B cell (primary cell): ENCODE data around the gene POMT2. TPM values are rescaled to one million over a fixed set of nuclear protein-coding genes. Genes with fewer than 3 reads are reported as not detected.

Source experiments
- ATAC-seq: fragments of 200-7000 bp; cut with Tn5 transposase; one replicate; pipeline ENCODE4 v1.10.0; 2021; ENCODE audit warnings: low read depth, mild to moderate bottlenecking, moderate number of reproducible peaks, moderate library complexity
- CTCF ChIA-PET: fragments of 350-600 bp; sonication (Branson Sonifier 250); formaldehyde crosslinking; loops from one replicate; lab custom pipeline; 2021; ENCODE audit warnings: antibody characterized with exemption, inconsistent platforms; lab: Charles Lee
- POLR2A ChIA-PET: fragments of 350-600 bp; sonication (Branson Sonifier 250); formaldehyde crosslinking; loops from one replicate; lab custom pipeline; 2021; ENCODE audit warnings: antibody characterized with exemption; lab: Charles Lee
- DNase-seq: peaks from one replicate; pipeline ENCODE4 v3.0.0; 2013
- H2AFZ ChIP-seq: 2 replicates; pipeline ENCODE4 v1.6.1; 2012; ENCODE audit warnings: mild to moderate bottlenecking, low read depth, low read length; ENCODE audit not compliant: insufficient read depth, poor library complexity, severe bottlenecking
- H3K27ac ChIP-seq, 2 donors: 1 replicate in 1 of 2; 2 replicates in 1 of 2; pipeline ENCODE4 v1.5.1; 2012 to 2013; ENCODE audit warnings: low read length in 2 of 2, mild to moderate bottlenecking in 2 of 2, moderate library complexity in 1 of 2
- H3K27me3 ChIP-seq, 4 experiments: fragments of 200-600 bp in 1 of 4; sonication (generic) in 1 of 4; replicated peaks in 1 of 4; 1 replicate in 2 of 4; 2 replicates in 2 of 4; pipeline versions ENCODE4 v1.6.1 to v1.7.0; 2013 to 2016; ENCODE audit warnings: low read length in 3 of 4, mild to moderate bottlenecking in 2 of 4, mixed read lengths in 1 of 4, moderate library complexity in 1 of 4; ENCODE audit not compliant: insufficient read depth in 4 of 4, control insufficient read depth in 3 of 4; ENCODE audit errors: control extremely low read depth in 1 of 4
- H3K36me3 ChIP-seq, 2 experiments: replicated peaks in 1 of 2; 1 replicate in 1 of 2; 2 replicates in 1 of 2; pipeline versions ENCODE4 v1.6.1 to v1.7.1; 2013; ENCODE audit warnings: low read length in 1 of 2; ENCODE audit not compliant: insufficient read depth in 2 of 2, control insufficient read depth in 1 of 2; ENCODE audit errors: control extremely low read depth in 1 of 2, extremely low read depth in 1 of 2
- H3K4me1 ChIP-seq, 2 donors: fragments of 200-600 bp in 1 of 2; sonication (generic) in 1 of 2; 1 replicate in 1 of 2; 2 replicates in 1 of 2; pipeline versions ENCODE4 v1.5.1 to v1.6.1; 2013 to 2017; ENCODE audit warnings: low read length in 2 of 2; ENCODE audit not compliant: control insufficient read depth in 2 of 2, insufficient read depth in 2 of 2
- H3K4me2 ChIP-seq: replicated peaks from 2 replicates; pipeline ENCODE3; 2012; ENCODE audit warnings: mild to moderate bottlenecking, low read depth, low read length; ENCODE audit not compliant: poor library complexity, severe bottlenecking
- H3K4me3 ChIP-seq, 5 experiments: fragments of 200-600 bp in 1 of 5; sonication (generic) in 1 of 5; 1 replicate in 3 of 5; 2 replicates in 2 of 5; pipeline versions ENCODE4 v1.5.1 to v1.7.0; 2011 to 2016; ENCODE audit warnings: low read length in 4 of 5, mild to moderate bottlenecking in 4 of 5, low read depth in 2 of 5, control low read depth in 1 of 5, moderate library complexity in 1 of 5; ENCODE audit not compliant: insufficient read depth in 1 of 5; ENCODE audit errors: control extremely low read depth in 1 of 5, extremely low read depth in 1 of 5
- H3K79me2 ChIP-seq: fragments of 200-600 bp; sonication (generic); one replicate; pipeline ENCODE4 v1.6.0; 2016; ENCODE audit warnings: low read length; ENCODE audit not compliant: control insufficient read depth, insufficient read depth
- H3K9ac ChIP-seq: fragments of 200-600 bp; sonication (generic); 2 replicates; pipeline ENCODE4 v1.6.1; 2017; ENCODE audit warnings: mild to moderate bottlenecking, low read length, moderate library complexity
- H3K9me3 ChIP-seq, 3 donors: one replicate each; pipeline versions ENCODE4 v1.6.1 to v1.7.1; 2013; ENCODE audit warnings: low read length in 2 of 3; ENCODE audit not compliant: control insufficient read depth in 2 of 3, insufficient read depth in 1 of 3; ENCODE audit errors: control extremely low read depth in 1 of 3
- H4K20me1 ChIP-seq: 2 replicates; pipeline ENCODE4 v1.6.0; 2012; ENCODE audit warnings: mild to moderate bottlenecking, low read length; ENCODE audit not compliant: insufficient read depth, control insufficient read depth, poor library complexity, severe bottlenecking
- H3K27ac Mint-ChIP-seq: one replicate; pipeline ENCODE4 v1.8.0; 2021; ENCODE audit warnings: mixed read lengths
- H3K27me3 Mint-ChIP-seq: one replicate; pipeline ENCODE4 v1.8.0; 2021; ENCODE audit warnings: mixed read lengths
- H3K4me1 Mint-ChIP-seq: one replicate; pipeline ENCODE4 v1.8.0; 2021; ENCODE audit warnings: mixed read lengths
- H3K4me3 Mint-ChIP-seq: one replicate; pipeline ENCODE4 v1.8.0; 2021; ENCODE audit warnings: mixed read lengths
- H3K9me3 Mint-ChIP-seq: one replicate; pipeline ENCODE4 v1.8.0; 2022; ENCODE audit warnings: mixed read lengths; ENCODE audit not compliant: insufficient read depth
- CTCF ChIP-seq: fragments of 200-600 bp; IDR thresholded peaks from one replicate; pipeline ENCODE4 v1.8.0; 2022; ENCODE audit warnings: antibody characterized with exemption, mild to moderate bottlenecking
- EZH2 ChIP-seq: IDR thresholded peaks from 2 replicates; pipeline ENCODE4 v1.6.1; 2012; ENCODE audit warnings: borderline replicate concordance, low read depth, mild to moderate bottlenecking, moderate library complexity, low read length; ENCODE audit not compliant: insufficient read depth, poor library complexity, severe bottlenecking
- WGBS: methylation state at CpG from one replicate; pipeline ENCODE4 v1.1.5; 2013; ENCODE audit warnings: missing lambda C conversion rate; ENCODE audit not compliant: insufficient coverage; 5-methylcytosine and 5-hydroxymethylcytosine counted together
- intact Hi-C: fragments of 100-400 bp; cut with micrococcal nuclease; formaldehyde crosslinking; loops from one replicate; pipeline ENCODE4 v1.10.0; 2022
- polyA plus RNA-seq: library from polyadenylated mRNA; depleted of rRNA; stranded (reverse); fragments of >200 nt; gene quantifications from 2 replicates; pipeline ENCODE4 v1.2.3, GENCODE V29; 2012
- total RNA-seq, 2 donors: library from RNA; stranded (reverse); fragments of 120-200 nt in 1 of 2; gene quantifications; 1 replicate in 1 of 2; 2 replicates in 1 of 2; pipeline versions ENCODE4 v1.2.3 to v1.2.4, GENCODE V29; 2013 to 2022

Gene POMT2
- total and polyA plus RNA-seq, 2 donors (not counting 1 experiment from before 2014, with no cell fraction given), result 14.3 to 36.6 TPM

- H3K27ac Mint-ChIP-seq, result no peak overlapping the region
- peaks cover 3% of the 10 kb centered on the region for H3K4me1 Mint-ChIP-seq
- no peaks in the 10 kb centered on the region for H3K9me3 Mint-ChIP-seq
- Histone ChIP-seq H3K27ac (no peak overlapping the region), H4K20me1 (no peaks in the 10 kb centered on the region), H3K9me3 (no peaks in the 10 kb centered on the region), H3K4me2 (no peak overlapping the region), H3K27me3 (no peaks in the 10 kb centered on the region), H3K9ac (no peak overlapping the region), H2AFZ (no peak overlapping the region), H3K36me3 (no peaks in the 10 kb centered on the region), H3K79me2 (peaks cover 9% of the 10 kb centered on the region), H3K4me1 (peaks cover 3 to 6% of the 10 kb centered on the region in 2 donors), H3K4me3 (no peak overlapping the region)
- H3K27me3 Mint-ChIP-seq, result no peaks in the 10 kb centered on the region
- TF ChIP-seq CTCF, result no peak
- no peak for TF ChIP-seq EZH2
- ATAC-seq (no peak), DNase-seq (no peak)
- POLR2A ChIA-PET, result no interaction called here
- no peak overlapping the region for H3K4me3 Mint-ChIP-seq
- intact Hi-C loops, result loop anchor here (10.0 kb wide), 1 partner anchor 1342 kb away; the partner anchor contains the start of genes IFT43 and TGFB3
- 82% methylated on average over 1 of the region's 1 CpG for WGBS
- CTCF ChIA-PET, result interaction anchor here (1.3 to 1.5 kb wide), 2 partner anchors 11 to 50 kb away, joined by 3 to 4 read pairs; partner anchors contain the start of genes SAMD15 and TMED8
Measured at GRCh38 chr14:77327111-77327510, 6.4 kb upstream of the POMT2 start.

GRCh38 chr14:77325746-77326094, 5.0 kb upstream of the POMT2 start:
- Mint-ChIP-seq H3K4me3 (no peak overlapping the region), H3K9me3 (no peaks in the 10 kb centered on the region), H3K27ac (no peak overlapping the region), H3K4me1 (peaks cover 8% of the 10 kb centered on the region), H3K27me3 (no peaks in the 10 kb centered on the region)
- no peak overlapping the region for H2AFZ ChIP-seq
- POLR2A ChIA-PET, result no interaction called here
- no peak for ATAC-seq
- no peak for DNase-seq
- H4K20me1 ChIP-seq, result no peaks in the 10 kb centered on the region
- no peak overlapping the region for H3K27ac ChIP-seq
- no peaks in the 10 kb centered on the region for H3K36me3 ChIP-seq
- H3K4me3 ChIP-seq, result no peak overlapping the region
- H3K79me2 ChIP-seq, result peaks cover 13% of the 10 kb centered on the region
- CTCF ChIA-PET, result interaction anchor here (1.5 kb wide), 1 partner anchor 10 kb away, joined by 3 read pairs; no protein-coding TSS in a partner anchor
- no peaks in the 10 kb centered on the region for H3K9me3 ChIP-seq
- no peak for TF ChIP-seq CTCF
- TF ChIP-seq EZH2, result no peak
- no peak overlapping the region for H3K4me2 ChIP-seq
- no peaks in the 10 kb centered on the region for H3K27me3 ChIP-seq
- peaks cover 7 to 10% of the 10 kb centered on the region in 2 donors for H3K4me1 ChIP-seq
- WGBS, result 97% methylated on average over 3 of the region's 3 CpGs
- H3K9ac ChIP-seq, result no peak overlapping the region
- intact Hi-C loops, result loop anchor here (10.0 kb wide), 1 partner anchor 1341 kb away; the partner anchor contains the start of genes IFT43 and TGFB3
